ENCODE data around the gene CXXC5. TPM values are rescaled to one million over a fixed set of nuclear protein-coding genes. Genes with fewer than 3 reads are reported as not detected.

The CXXC5 gene
- polyA plus RNA-seq, 1 of the 3 experiments (the other 2 are of a cell fraction), result 47.4 TPM

GRCh38 chr5:139635191-139635590 is 13.0 kb upstream of the CXXC5 start:
- CTCF ChIA-PET, result interaction anchor here (0.6 to 22.4 kb wide), 24 partner anchors 8 to 334 kb away, joined by 3 to 627 read pairs (median 8); partner anchors contain the start of gene CXXC5
- no peak overlapping the region for H3K4me2 ChIP-seq
- peaks cover 1 to 6% of the 10 kb centered on the region in 2 experiments for H3K36me3 ChIP-seq (replicated peaks in 1 of 2; ENCODE audit: control insufficient read depth in 1 of 2, insufficient read depth in 2 of 2, low read length in 1 of 2)
- peaks cover 4% of the 10 kb centered on the region for H4K20me1 ChIP-seq (ENCODE audit: insufficient read depth)
- no peaks in the 10 kb centered on the region for H3K9me3 ChIP-seq
- no peak overlapping the region for H3K9ac ChIP-seq
- H3K79me2 ChIP-seq (ENCODE audit: insufficient read depth), result peaks cover 28% of the 10 kb centered on the region; the same call in 1 of the 2 replicates
- TF ChIP-seq PBX3 (IDR thresholded peaks at IDR 0.05) (no peak), CTCF (IDR thresholded peaks at IDR 0.05) (no peak), SIN3A (IDR thresholded peaks at IDR 0.05; ENCODE audit: borderline replicate concordance, low read depth, low read length) (no peak), NRF1 (IDR thresholded peaks at IDR 0.05; ENCODE audit: low read depth, low read length) (no peak), CHD2 (IDR thresholded peaks at IDR 0.05; ENCODE audit: low read length, partially characterized antibody) (no peak), NFIC (IDR thresholded peaks at IDR 0.05; ENCODE audit: borderline replicate concordance) (no peak), MAX (IDR thresholded peaks at IDR 0.05; ENCODE audit: low read depth) (no peak), RAD21 (IDR thresholded peaks at IDR 0.05; ENCODE audit: low read length) (no peak), GATA2 (CRISPR knock-in tag; IDR thresholded peaks at IDR 0.05) (no peak), USF1 (IDR thresholded peaks at IDR 0.05; ENCODE audit: borderline replicate concordance, low read depth) (no peak)
- H2AFZ ChIP-seq (ENCODE audit: low read depth), result no peak overlapping the region
- H3K27ac ChIP-seq (ENCODE audit: low read depth in 2 of 2, low read length in 1 of 2), result peak overlapping the region; percentile 83 to 99; a peak in 3 of 4 replicates
- POLR2A ChIA-PET, result interaction anchor here (0.6 to 5.6 kb wide), 10 partner anchors 14 to 141 kb away, joined by 3 to 130 read pairs (median 4); partner anchors contain the start of genes CXXC5 and UBE2D2
- peaks cover 53% of the 10 kb centered on the region for H3F3A ChIP-seq (replicated peaks; ENCODE audit: insufficient read depth)
- 0% methylated on average over 1 of the region's 1 CpG for WGBS (ENCODE audit: low lambda C conversion rate)
- no peak for DNase-seq
- peaks cover 41 to 60% of the 10 kb centered on the region in 2 experiments for H3K4me1 ChIP-seq (ENCODE audit: control insufficient read depth in 1 of 2, insufficient read depth in 2 of 2, low read depth in 1 of 2, low read length in 1 of 2)
- H3K9me2 ChIP-seq, result no peaks in the 10 kb centered on the region
- no peak overlapping the region for H3K4me3 ChIP-seq (ENCODE audit: low read depth in 2 of 2, low read length in 1 of 2)
- no peaks in the 10 kb centered on the region for H3K27me3 ChIP-seq (ENCODE audit: insufficient read depth)

- Histone ChIP-seq H3K79me2 (ENCODE audit: insufficient read depth) (peaks cover 28% of the 10 kb centered on the region; the same call in 1 of the 2 replicates), H3F3A (replicated peaks; ENCODE audit: insufficient read depth) (peaks cover 49% of the 10 kb centered on the region), H3K9ac (no peak overlapping the region), H2AFZ (ENCODE audit: low read depth) (no peak overlapping the region), H3K27ac (ENCODE audit: low read depth in 2 of 2, low read length in 1 of 2) (peak overlapping the region; percentile 83 to 99), H3K36me3 (replicated peaks in 1 of 2; ENCODE audit: control insufficient read depth in 1 of 2, insufficient read depth in 2 of 2, low read length in 1 of 2) (peaks cover 0 to 6% of the 10 kb centered on the region in 2 experiments), H3K4me1 (ENCODE audit: control insufficient read depth in 1 of 2, insufficient read depth in 2 of 2, low read depth in 1 of 2, low read length in 1 of 2) (peaks cover 45 to 65% of the 10 kb centered on the region in 2 experiments), H3K27me3 (ENCODE audit: insufficient read depth) (no peaks in the 10 kb centered on the region), H3K4me3 (ENCODE audit: low read depth in 2 of 2, low read length in 1 of 2) (no peak overlapping the region; a peak in 1 of 4 replicates), H4K20me1 (ENCODE audit: insufficient read depth) (peaks cover 4% of the 10 kb centered on the region), H3K9me3 (no peaks in the 10 kb centered on the region), H3K4me2 (peak overlapping the region; percentile 87; the same call in 1 of the 2 replicates), H3K9me2 (no peaks in the 10 kb centered on the region)
- peak; percentile 75 for DNase-seq
- ChIA-PET POLR2A (interaction anchor here (0.6 to 5.6 kb wide), 12 partner anchors 14 to 140 kb away, joined by 3 to 130 read pairs (median 4); partner anchors contain the start of genes CXXC5 and UBE2D2), CTCF (interaction anchor here (0.6 to 22.4 kb wide), 30 partner anchors 8 to 334 kb away, joined by 3 to 627 read pairs (median 5); partner anchors contain the start of gene CXXC5)
- peak; percentile 44; the same call in 1 of the 2 replicates for TF ChIP-seq RFX5 (IDR thresholded peaks at IDR 0.05; ENCODE audit: low read length)
- peak; percentile 43; the same call in 1 of the 2 replicates for TF ChIP-seq REST (IDR thresholded peaks at IDR 0.05; ENCODE audit: low read depth, low read length)
- TF ChIP-seq EP300 (IDR thresholded peaks at IDR 0.05; ENCODE audit: borderline replicate concordance in 1 of 2, low read depth in 1 of 2, low read length in 1 of 2), result peak in 1 of 2 experiments; percentile 50; a peak in 2 of 4 replicates
- peak; percentile 61 for TF ChIP-seq CTCF (IDR thresholded peaks at IDR 0.05)
- no peak for TF ChIP-seq NRF1 (IDR thresholded peaks at IDR 0.05; ENCODE audit: low read depth, low read length)
- no peak for TF ChIP-seq EZH2phosphoT487 (IDR thresholded peaks at IDR 0.05; ENCODE audit: borderline replicate concordance, low read depth)
These were observed 12.4 kb upstream of the CXXC5 start for GRCh38 chr5:139635606-139636206.
